ENCODE results near the gene PRSS23.
"Not testable (repeated sequence)": the region's sequence is repeated elsewhere in the genome, so short reads cannot be mapped to it uniquely, and the experiment has no call there.

PRSS23 gene, protein sequence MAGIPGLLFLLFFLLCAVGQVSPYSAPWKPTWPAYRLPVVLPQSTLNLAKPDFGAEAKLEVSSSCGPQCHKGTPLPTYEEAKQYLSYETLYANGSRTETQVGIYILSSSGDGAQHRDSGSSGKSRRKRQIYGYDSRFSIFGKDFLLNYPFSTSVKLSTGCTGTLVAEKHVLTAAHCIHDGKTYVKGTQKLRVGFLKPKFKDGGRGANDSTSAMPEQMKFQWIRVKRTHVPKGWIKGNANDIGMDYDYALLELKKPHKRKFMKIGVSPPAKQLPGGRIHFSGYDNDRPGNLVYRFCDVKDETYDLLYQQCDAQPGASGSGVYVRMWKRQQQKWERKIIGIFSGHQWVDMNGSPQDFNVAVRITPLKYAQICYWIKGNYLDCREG

DNA sequence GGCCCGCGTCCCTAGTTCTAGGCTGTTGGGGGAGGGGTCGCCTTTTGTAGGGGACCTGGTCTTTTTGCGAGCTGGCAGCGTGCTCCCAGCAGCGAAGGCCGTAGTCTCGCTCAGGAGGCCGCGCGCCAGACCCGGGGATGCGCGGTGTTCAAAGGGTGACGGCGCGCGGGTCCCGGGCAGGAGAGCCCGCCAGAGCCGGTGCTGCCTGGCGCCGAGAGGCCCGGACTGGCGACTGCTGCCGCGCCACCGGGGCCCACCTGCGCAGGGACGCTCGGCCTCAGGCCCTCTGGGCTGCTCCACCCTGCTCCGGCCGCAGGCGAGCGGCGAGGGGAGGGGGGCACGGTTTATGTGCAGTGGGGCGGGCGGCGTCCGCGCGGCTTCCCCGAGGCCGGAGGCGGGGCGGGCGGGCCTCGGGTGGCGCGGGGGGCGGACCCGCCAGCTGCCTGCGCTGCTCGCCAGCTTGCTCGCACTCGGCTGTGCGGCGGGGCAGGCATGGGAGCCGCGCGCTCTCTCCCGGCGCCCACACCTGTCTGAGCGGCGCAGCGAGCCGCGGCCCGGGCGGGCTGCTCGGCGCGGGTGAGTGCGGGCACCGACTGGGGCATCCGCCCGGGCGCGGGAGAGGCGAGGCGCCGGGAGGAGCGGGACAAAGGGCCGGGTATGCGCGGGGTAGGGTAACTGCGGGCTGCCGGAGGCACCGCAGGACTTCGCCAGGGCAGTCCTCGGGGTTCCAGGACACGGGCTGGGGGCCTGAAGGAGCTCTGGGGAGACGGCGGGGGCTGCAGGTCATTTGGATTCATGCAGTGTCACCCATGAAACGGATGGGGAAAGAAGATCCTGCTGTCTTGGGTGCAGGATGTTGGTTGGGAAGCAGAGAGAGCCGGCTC, at the start of gene PRSS23:
Gene PRSS23 (plus strand): TSS at position 467 of the 884 bp plus-strand sequence. CDS start 7,102 bp downstream, outside the sequence.
- DNase-seq = peak; percentile 77

DNA sequence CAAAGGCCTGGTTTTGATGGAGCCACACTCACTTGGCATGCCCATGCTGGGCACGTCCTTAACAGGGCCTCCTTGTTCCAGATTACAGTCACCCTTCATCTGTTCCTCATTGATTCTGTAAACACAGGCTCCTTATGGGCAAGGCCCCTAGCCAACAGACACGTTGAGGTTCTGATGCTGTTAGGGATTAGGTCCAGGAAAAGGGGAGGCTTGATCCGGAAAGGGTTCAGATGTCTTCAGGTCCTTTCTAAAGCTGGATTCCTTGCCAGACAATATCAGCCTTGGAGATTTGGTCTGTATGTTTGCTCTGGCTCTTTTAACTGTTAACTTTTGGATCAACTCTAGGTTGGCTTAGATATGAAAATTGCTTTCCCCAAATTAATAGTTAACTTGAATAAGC, 46.9 kb upstream of the PRSS23 start:
- DNase-seq = no peak

- DNase-seq = no peak
Observed at GRCh38 chr11:86755146-86755545, 45.2 kb upstream of the PRSS23 start.

DNA sequence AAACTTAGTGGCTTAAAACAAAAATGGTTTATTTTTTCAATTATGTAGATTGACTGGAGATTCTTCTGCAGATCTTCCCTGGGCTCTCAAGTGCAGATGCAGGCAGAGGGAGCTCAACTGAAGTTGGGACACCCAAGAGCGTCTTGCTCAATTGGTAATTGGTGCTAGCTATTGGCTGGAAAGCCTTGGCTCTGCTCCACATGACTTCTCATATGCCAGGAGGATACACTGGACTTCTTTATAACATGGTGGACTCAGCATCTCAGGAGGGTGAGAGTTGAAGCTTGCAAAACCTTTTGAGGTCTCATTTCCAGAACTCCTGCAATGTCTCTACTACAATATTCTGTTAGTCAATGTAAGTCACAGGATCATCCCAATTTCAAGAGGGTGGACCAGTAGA, 42.2 kb upstream of the PRSS23 start:
- no peak for DNase-seq

DNA sequence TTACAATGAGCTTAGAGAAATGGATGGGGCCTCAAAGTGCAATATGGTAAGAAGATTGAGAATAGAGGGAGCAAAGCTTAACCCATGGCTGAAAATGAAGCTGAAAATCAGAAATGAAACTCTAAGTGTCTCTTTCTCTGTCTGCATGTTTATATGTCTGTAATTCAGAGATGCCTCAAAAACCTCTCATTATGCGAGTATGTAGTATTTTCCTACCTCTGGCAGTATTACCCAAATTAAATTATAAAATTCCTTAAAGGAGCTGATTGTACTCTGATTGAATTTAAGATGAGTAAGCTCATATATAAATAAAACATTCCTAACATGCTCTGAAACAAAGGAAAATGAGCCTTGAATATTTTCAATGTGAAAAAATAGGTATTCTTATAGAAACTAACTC, 39.8 kb upstream of the PRSS23 start:
- DNase-seq = no peak

DNA sequence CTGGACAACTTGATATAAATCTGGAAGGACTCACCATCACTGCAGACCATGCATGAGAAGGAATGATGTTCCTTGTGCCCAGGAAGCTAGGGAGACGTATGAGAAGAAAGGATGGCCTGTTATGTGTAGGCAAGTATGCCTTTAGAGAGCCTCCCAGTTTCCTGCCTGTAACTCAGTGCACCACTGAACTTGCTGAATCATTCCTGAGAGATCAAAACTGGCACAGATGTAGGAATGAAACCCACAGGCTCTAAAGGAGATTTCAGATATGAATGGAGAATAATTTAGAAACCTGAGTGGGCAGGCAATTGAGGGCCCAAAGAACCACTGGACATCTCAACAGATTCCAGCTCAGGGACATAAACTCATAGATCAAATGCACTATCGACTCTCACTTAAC, 38.4 kb upstream of the PRSS23 start:
- no peak for DNase-seq

GRCh38 chr11:86765203-86765602, 35.1 kb upstream of the PRSS23 start:
- no peak for DNase-seq

- no peak for DNase-seq
Observed at GRCh38 chr11:86765878-86766277, 34.5 kb upstream of the PRSS23 start.

DNA sequence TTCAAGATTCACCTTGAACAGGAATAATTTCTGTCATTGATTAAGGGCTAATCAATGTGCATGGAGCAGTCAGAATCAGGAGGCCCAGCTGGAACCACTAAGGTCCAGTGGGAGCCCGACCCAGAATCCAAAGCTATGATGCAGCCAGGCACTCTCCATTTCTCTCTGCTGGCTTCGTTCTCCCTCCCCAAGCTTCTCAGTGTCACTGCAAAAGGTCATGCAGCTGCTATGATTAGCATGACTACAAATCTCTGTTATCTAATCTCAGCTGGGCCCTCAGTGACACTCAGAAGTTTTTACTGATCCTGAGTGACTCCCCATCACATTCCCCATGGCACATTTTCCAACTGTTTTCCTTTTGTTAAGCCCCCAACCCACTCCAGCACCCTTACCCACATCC, 31.1 kb upstream of the PRSS23 start:
- DNase-seq = no peak

DNA sequence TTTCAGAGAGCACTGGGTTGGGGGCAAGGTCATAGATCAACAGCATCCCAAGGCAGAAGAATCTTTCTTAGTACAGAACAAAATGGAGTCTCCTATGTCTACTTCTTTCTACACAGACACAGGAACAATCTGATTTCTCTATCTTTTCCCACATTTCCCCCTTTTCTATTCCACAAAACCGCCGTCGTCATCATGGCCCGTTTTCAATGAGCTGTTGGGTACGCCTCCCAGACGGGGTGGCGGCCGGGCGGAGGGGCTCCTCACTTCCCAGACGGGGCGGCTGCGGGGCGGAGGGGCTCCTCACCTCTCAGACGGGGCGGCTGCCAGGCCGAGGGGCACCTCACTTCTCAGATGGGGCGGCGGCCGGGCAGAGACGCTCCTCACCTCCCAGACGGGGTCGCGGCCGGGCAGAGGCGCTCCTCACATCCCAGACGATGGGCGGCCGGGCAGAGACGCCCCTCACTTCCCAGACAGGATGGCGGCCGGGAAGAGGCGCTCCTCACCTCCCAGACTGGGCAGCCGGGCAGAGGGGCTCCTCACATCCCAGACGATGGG, 29.8 kb upstream of the PRSS23 start:
- DNase-seq = not testable (repeated sequence)

DNA sequence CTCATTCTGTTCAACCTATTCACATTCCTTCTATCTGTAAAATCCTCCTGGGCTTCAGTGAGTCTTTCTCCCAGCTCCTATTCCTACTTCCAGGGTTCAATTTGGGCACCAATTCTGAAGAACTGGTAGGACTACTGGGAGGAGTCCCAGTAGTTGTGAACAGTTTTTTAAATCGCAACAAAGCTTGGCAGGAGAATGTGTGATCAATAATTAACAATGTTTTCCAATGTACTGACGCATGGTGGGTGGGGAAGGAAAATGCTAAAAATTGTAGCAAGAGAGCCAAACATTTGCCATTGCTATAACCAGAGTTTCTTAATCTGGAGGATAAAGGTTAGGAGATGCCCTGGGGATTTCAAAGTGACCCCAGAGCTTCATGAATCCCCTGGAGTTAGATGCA, 27.3 kb upstream of the PRSS23 start:
- no peak for DNase-seq

DNA sequence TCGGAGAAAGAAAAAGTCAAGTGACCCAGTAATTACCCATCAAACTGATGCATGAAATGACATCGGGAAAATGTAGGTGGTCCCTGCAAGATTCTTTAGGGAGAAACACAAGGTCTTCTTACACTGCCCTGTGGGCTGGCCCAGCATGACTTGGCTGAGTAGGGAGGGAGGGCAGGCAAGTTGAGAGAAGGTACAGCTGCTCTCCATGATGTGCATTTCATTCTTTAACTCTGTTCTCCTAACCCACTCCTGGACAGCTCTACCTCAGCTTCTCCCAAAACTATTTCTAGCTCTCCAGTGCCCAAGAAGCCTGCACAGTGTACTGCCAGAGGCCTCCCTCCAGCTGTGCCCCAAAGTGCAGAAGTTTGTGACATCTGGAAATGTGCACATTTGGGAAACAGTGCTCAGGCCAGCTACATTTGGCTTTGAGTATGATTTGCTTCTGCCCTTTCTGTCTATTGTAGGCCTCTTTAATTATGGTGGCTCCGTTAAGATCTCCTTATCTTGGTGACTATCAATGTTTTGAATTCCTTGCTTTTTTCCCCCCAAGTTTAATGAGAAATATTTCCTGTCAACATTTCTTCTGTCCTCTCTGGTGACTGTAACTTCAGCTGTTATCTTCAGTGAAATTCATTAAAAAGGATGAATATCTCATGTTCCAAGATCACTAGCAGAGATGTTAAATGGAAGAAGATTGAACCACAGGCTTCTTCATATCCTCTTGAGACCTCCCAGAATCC, 26.7 kb upstream of the PRSS23 start:
- DNase-seq = no peak

DNA sequence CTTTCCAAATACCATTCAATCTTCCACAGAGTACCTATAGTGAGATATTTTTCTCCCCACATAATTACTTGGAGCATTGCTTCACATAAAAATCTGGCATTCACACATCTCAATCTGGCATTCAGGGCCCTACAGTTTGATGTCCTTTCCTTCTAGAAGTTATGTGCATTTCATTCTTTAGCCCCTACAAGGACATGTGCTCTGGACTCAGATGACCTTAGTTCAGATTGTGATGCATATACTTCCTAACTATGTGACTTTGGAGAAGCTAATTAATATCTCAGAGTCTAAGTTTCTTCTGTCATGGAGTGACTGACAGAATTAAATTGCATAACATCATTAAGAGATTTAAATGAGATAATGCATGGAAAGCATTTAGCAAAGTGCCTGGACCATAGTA, 25.9 kb upstream of the PRSS23 start:
- DNase-seq = no peak

DNA sequence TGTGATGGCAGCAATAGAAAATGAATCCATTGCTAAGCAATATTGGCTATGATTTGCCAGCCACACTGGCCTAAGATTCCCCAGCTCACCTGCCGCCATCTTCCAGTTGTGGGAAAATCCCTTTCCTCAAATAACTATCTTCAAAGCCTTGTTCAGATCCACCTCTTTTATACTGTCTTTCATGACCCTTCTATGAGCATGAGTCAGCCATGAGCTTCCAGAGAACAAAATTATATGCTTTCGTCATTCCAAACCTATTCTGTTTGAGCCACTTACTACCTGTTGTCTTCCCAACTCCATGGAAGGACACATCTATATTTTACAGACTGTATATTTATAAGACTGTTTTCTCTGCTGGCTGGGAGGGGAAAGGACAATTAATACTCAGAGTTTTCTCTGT, 25.0 kb upstream of the PRSS23 start:
- DNase-seq = no peak

DNA sequence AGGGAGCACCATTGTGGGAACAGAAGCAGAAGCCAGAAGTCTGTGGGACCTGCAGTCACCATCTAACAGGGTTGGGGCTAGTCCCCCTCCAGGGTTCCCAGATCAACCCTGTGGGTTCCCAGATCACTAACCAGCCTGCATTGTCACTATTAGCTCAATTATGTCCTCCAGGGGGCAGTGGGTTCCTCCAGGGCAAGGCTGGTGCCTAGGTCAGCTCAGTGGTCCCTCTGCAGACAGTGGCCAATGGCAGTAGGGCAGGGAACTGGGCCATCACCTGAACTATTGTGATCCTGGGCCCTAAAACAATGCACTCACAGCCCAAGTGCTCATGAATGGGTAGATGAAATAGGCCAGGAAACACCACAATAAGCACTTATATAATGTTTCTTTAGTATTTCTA, 18.8 kb upstream of the PRSS23 start:
- no peak for DNase-seq

GRCh38 chr11:86782742-86783141, 17.6 kb upstream of the PRSS23 start:
- no peak for DNase-seq

DNA sequence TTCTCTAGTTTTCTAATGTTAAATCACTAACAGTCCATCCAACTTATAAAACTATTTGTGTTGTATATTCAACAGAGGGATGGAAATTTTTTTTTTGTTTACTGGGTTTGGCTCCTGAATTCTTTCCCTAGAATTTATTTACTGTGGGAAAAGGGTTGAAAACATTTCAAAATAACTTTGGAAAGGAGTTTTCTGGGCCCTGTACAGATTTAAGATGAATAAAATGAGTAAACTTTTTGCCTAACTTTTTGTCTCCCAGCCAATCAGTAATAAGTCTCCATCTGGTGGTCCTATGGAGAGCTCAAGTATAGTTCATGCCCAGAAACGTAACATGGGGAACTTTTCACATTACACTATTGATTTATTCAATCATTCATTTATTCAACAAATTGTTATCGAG, 16.7 kb upstream of the PRSS23 start:
- DNase-seq = no peak

- DNase-seq = no peak
Observed at GRCh38 chr11:86784241-86784681, 16.1 kb upstream of the PRSS23 start.

DNA sequence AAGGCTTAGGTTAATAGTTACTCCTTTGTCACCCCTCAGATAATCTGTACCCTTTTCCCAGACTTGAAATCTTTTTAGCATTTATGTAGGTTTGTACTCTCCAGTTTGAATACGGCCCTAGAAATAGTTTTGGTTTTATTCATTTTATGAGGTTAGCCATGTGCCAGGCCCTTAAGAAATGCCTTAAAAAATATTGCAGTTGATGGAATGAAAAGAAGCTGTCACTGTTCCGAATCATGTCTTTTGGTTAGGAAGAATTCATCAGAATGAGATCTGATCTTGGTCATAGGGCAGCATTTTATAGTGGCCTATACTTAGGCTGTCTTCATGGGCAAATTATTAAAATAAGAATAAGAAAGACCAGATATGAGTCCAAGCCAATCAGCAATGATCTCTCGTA, 14.8 kb upstream of the PRSS23 start:
- no peak for DNase-seq

DNA sequence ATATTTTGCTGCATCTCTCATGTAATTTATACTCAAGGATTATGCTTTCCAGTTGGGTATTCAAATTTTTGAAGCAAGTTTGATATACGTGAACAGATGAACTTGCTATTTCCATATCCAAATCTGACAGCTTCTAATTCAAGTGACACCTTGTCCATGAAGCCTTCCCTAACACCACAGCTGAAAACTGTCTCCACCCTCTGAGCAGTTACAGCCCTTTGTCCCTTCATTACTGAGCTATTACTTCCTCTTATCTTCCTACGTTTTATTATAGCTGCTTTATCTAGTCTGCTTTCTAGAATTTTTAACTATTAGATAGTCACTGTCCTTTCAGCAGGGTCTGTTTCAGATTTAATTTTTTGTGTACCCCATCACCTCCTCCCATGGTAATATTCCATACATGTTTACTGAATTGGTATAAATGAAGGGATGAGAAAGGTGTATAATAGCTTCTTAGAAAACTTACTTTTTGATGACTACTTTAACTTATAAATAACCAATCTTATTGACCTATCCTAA, 13.3 kb upstream of the PRSS23 start:
- DNase-seq = no peak

GRCh38 chr11:86787656-86788055, 12.7 kb upstream of the PRSS23 start:
- DNase-seq = no peak

DNA sequence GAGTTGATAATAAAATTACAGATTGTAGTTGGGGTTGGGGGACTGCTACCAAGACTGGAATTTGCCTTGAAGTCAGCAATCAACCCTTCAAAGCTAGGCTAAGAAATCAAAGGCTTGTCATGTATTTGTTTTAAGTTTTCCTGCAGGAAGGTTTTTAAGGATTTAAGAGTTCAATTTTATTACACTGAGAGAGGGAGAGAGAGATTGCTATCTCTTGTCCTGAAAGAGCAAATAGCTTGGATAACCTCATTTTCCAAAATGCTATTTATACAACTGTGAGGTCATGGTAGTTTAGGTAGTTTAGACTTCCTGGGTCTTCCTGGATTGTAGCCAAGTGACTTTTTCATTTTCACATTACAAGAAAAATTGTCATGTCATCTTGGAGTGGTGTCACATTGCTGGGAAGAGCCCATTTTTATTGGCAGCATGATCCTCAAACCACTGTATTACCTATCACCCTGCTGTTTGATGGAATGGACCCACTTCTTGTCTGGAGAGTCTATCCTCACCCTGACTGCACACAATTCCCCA, 10.1 kb upstream of the PRSS23 start:
- no peak for DNase-seq
